HEK293 (cell line): ENCODE measurements around the gene CYP2D6.

Experiments used
- CTCF ChIA-PET: fragments of 350-600 bp; formaldehyde crosslinking; extraction: SDS; loops from one replicate; lab custom pipeline; 2021; ENCODE audit warnings: antibody characterized with exemption; lab: Yijun Ruan, JAX
- POLR2A ChIA-PET: fragments of 300-600 bp; formaldehyde crosslinking; extraction: SDS; loops from one replicate; lab custom pipeline; 2020; ENCODE audit warnings: antibody characterized with exemption, inconsistent platforms; lab: Yijun Ruan, JAX
- H3K27ac ChIP-seq: fragments of 200-500 bp; sonication (Bioruptor generic); 2 replicates; pipeline ENCODE4 v1.5.1; 2014; ENCODE audit warnings: low read depth, low read length, control low read depth, inconsistent platforms; ENCODE audit errors: extremely low read depth
- H3K36me3 ChIP-seq, 2 experiments: fragments of 200-500 bp in 1 of 2; sonication (Bioruptor generic) in 1 of 2; 1 replicate in 1 of 2; 2 replicates in 1 of 2; pipeline ENCODE4 v1.5.1; 2014 to 2017; ENCODE audit warnings: inconsistent platforms in 2 of 2, low read length in 2 of 2; ENCODE audit not compliant: control insufficient read depth in 2 of 2, insufficient read depth in 1 of 2
- H3K4me1 ChIP-seq: fragments of 200-500 bp; sonication (Bioruptor generic); 2 replicates; pipeline ENCODE4 v1.5.1; 2014; ENCODE audit warnings: mild to moderate bottlenecking, low read length, inconsistent platforms; ENCODE audit not compliant: control insufficient read depth, insufficient read depth
- H3K4me3 ChIP-seq: 2 replicates; pipeline ENCODE4 v1.5.1; 2011; ENCODE audit warnings: low read depth, mild to moderate bottlenecking, control low read depth, low read length, moderate library complexity
- H3K9me3 ChIP-seq: fragments of 200-500 bp; sonication (Bioruptor generic); 2 replicates; pipeline ENCODE4 v1.5.1; 2014; ENCODE audit warnings: low read depth, low read length, inconsistent platforms; ENCODE audit not compliant: control insufficient read depth, insufficient read depth
- EGR2 ChIP-seq: fragments of 450-650 bp; formaldehyde crosslinking; IDR thresholded peaks from 2 replicates; pipeline ENCODE4 v1.5.1; 2016; ENCODE audit warnings: low read depth, missing biosample characterization, missing genetic modification characterization
- GLI2 ChIP-seq: fragments of 450-650 bp; formaldehyde crosslinking; IDR thresholded peaks from 2 replicates; pipeline ENCODE4; 2017; ENCODE audit warnings: missing biosample characterization, missing genetic modification characterization, low read depth, borderline replicate concordance
- GLIS1 ChIP-seq: fragments of 450-650 bp; formaldehyde crosslinking; IDR thresholded peaks from 2 replicates; pipeline ENCODE4 v1.5.1; 2016; ENCODE audit warnings: missing biosample characterization, missing genetic modification characterization
- OSR2 ChIP-seq: fragments of 450-650 bp; formaldehyde crosslinking; IDR thresholded peaks from 2 replicates; pipeline ENCODE4 v1.5.1; 2016; ENCODE audit warnings: missing biosample characterization, missing genetic modification characterization
- SP7 ChIP-seq: fragments of 450-650 bp; formaldehyde crosslinking; IDR thresholded peaks from 2 replicates; pipeline ENCODE4 v1.5.1; 2016; ENCODE audit warnings: missing biosample characterization, missing genetic modification characterization
- ZBTB20 ChIP-seq: fragments of 450-650 bp; formaldehyde crosslinking; IDR thresholded peaks from 2 replicates; pipeline ENCODE4 v1.5.1; 2016; ENCODE audit warnings: missing biosample characterization, missing genetic modification characterization
- ZFHX2 ChIP-seq: fragments of 450-650 bp; formaldehyde crosslinking; conservative IDR thresholded peaks from 2 replicates; pipeline ENCODE4 v1.5.1; 2016; ENCODE audit warnings: missing biosample characterization, missing genetic modification characterization
- ZIC2 ChIP-seq: fragments of 450-650 bp; formaldehyde crosslinking; IDR thresholded peaks from 2 replicates; pipeline ENCODE4 v1.5.1; 2016; ENCODE audit warnings: missing biosample characterization, missing genetic modification characterization
- ZNF133 ChIP-seq: fragments of 450-650 bp; formaldehyde crosslinking; IDR thresholded peaks from 2 replicates; pipeline ENCODE4 v1.5.1; 2016; ENCODE audit warnings: missing biosample characterization, missing genetic modification characterization
- ZNF202 ChIP-seq: fragments of 450-650 bp; formaldehyde crosslinking; IDR thresholded peaks from 2 replicates; pipeline ENCODE4 v1.5.1; 2016; ENCODE audit warnings: missing biosample characterization, missing genetic modification characterization, borderline replicate concordance
- ZNF423 ChIP-seq: fragments of 450-650 bp; formaldehyde crosslinking; IDR thresholded peaks from 2 replicates; pipeline ENCODE4 v1.5.1; 2016; ENCODE audit warnings: missing biosample characterization, missing genetic modification characterization
- ZNF664 ChIP-seq: fragments of 450-650 bp; formaldehyde crosslinking; IDR thresholded peaks from 2 replicates; pipeline ENCODE4 v1.5.1; 2016; ENCODE audit warnings: missing biosample characterization, missing genetic modification characterization
- ZNF785 ChIP-seq: fragments of 450-650 bp; formaldehyde crosslinking; IDR thresholded peaks from 2 replicates; pipeline ENCODE4 v1.5.1; 2016; ENCODE audit warnings: missing biosample characterization, missing genetic modification characterization
- TF ChIP-seq, protein P1 (sequence below): fragments of 450-650 bp; formaldehyde crosslinking; IDR thresholded peaks from 2 replicates; pipeline ENCODE4 v1.5.1; 2016; ENCODE audit warnings: missing biosample characterization, missing genetic modification characterization
- TF ChIP-seq, protein P2 (sequence below): fragments of 450-650 bp; formaldehyde crosslinking; IDR thresholded peaks from 2 replicates; pipeline ENCODE4 v1.5.1; 2016; ENCODE audit warnings: missing biosample characterization, missing genetic modification characterization

The CYP2D6 gene

DNA sequence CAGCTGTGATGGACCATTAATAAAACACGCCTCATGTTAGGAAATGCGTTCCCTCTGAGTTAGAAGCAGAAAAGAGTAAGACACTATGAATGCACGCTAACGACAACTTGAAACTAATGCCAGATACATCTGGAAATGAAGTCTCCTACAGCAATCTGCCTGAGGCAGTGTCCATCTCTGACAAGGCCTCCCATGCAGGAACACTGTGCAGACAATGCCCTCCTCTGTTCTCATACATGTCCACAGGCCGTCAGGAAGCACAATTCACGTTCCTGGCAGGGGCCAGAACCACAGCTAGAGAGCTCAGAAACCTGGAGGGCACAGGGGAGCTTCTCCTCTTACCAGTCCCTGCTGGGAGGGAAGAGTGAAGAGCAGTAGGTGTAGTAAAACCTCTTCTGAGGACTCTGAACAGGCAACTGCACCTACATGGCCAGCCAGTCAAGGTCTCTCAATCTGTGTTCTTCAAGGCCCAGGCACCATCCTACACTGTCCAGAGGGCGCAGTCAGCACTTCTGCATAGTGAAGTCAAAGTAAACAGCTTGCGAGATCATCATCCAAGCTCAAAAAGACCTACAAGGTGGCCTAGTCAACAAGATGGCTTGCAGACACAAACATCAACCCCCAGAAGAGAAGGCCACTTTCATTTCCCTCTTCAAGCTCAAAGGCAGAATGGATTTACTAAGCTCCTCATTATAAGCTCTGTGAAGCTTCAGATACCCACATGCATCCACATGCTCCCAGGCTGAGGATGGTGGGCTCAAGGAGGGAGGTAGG, 41.5 kb upstream of the CYP2D6 start:
- H3K36me3 ChIP-seq = peaks cover 4 to 30% of the 10 kb centered on the region in 2 experiments; a peak in 2 of 3 replicates

GRCh38 chr22:42171417-42171816, 40.8 kb upstream of the CYP2D6 start:
- no peak overlapping the region for H3K4me3 ChIP-seq
- H3K36me3 ChIP-seq = peaks cover 4 to 34% of the 10 kb centered on the region in 2 experiments; a peak in 2 of 3 replicates
- H3K27ac ChIP-seq = no peak overlapping the region
- H3K4me1 ChIP-seq = peaks cover 11% of the 10 kb centered on the region
- ChIA-PET CTCF (interaction anchor here (0.8 to 3.6 kb wide), 5 partner anchors 12 to 272 kb away, joined by 3 to 30 read pairs (median 4); no protein-coding TSS in a partner anchor), POLR2A (no interaction called here)
- H3K9me3 ChIP-seq = no peaks in the 10 kb centered on the region
- TF ChIP-seq ZIC2 (peak; percentile 89), EGR2 (tag by site-specific recombination) (peak; percentile 52), ZNF133 (tag by site-specific recombination) (no peak), ZNF664 (peak; percentile 85), SP7 (tag by site-specific recombination) (peak; percentile 25; the same call in 1 of the 2 replicates), GLI2 (tag by site-specific recombination) (0 out of 2 replicates have a peak, but pooled peaks have one; percentile 42), ZFHX2 (tag by site-specific recombination) (peak; percentile 63), ZNF202 (tag by site-specific recombination) (no peak), OSR2 (tag by site-specific recombination) (peak; percentile 33; the same call in 1 of the 2 replicates)
- TF ChIP-seq, protein P1, sequence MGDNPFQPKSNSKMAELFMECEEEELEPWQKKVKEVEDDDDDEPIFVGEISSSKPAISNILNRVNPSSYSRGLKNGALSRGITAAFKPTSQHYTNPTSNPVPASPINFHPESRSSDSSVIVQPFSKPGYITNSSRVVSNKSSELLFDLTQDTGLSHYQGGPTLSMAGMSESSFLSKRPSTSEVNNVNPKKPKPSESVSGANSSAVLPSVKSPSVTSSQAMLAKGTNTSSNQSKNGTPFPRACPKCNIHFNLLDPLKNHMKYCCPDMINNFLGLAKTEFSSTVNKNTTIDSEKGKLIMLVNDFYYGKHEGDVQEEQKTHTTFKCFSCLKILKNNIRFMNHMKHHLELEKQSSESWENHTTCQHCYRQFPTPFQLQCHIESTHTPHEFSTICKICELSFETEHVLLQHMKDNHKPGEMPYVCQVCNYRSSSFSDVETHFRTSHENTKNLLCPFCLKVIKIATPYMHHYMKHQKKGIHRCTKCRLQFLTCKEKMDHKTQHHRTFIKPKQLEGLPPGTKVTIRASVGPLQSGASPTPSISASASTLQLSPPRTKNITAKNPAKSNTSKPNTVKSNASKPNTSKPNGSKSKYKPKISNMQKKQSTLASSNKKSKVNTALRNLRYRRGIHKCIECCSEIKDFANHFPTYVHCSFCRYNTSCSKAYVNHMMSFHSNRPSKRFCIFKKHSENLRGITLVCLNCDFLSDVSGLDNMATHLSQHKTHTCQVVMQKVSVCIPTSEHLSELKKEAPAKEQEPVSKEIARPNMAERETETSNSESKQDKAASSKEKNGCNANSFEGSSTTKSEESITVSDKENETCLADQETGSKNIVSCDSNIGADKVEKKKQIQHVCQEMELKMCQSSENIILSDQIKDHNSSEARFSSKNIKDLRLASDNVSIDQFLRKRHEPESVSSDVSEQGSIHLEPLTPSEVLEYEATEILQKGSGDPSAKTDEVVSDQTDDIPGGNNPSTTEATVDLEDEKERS (tag by site-specific recombination) = no peak

More for the DNA sequence above, 41.5 kb upstream of the CYP2D6 start:
- Histone ChIP-seq H3K27ac (no peak overlapping the region), H3K4me1 (peaks cover 11% of the 10 kb centered on the region), H3K9me3 (no peaks in the 10 kb centered on the region), H3K4me3 (no peak overlapping the region)
- ChIA-PET CTCF (interaction anchor here (0.6 to 3.6 kb wide), 9 partner anchors 12 to 442 kb away, joined by 3 to 30 read pairs (median 3); partner anchors contain the start of gene POLDIP3), POLR2A (interaction anchor here (0.6 kb wide), 1 partner anchor 27 kb away, joined by 3 read pairs; no protein-coding TSS in a partner anchor)
- TF ChIP-seq ZNF423 (tag by site-specific recombination) (no peak), ZIC2 (peak; percentile 12), ZBTB20 (tag by site-specific recombination) (peak; percentile 35; the same call in 1 of the 2 replicates), EGR2 (tag by site-specific recombination) (0 out of 2 replicates have a peak, but pooled peaks have one; percentile 7), GLIS1 (tag by site-specific recombination) (peak; percentile 69)
- TF ChIP-seq, protein P2, sequence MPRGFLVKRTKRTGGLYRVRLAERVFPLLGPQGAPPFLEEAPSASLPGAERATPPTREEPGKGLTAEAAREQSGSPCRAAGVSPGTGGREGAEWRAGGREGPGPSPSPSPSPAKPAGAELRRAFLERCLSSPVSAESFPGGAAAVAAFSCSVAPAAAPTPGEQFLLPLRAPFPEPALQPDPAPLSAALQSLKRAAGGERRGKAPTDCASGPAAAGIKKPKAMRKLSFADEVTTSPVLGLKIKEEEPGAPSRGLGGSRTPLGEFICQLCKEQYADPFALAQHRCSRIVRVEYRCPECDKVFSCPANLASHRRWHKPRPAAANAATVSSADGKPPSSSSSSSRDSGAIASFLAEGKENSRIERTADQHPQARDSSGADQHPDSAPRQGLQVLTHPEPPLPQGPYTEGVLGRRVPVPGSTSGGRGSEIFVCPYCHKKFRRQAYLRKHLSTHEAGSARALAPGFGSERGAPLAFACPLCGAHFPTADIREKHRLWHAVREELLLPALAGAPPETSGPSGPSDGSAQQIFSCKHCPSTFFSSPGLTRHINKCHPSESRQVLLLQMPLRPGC = no peak

- peaks cover 4 to 33% of the 10 kb centered on the region in 2 experiments; a peak in 2 of 3 replicates for H3K36me3 ChIP-seq
- ChIA-PET POLR2A (no interaction called here), CTCF (interaction anchor here (0.7 to 3.6 kb wide), 12 partner anchors 11 to 490 kb away, joined by 3 to 30 read pairs (median 3); no protein-coding TSS in a partner anchor)
- H3K4me3 ChIP-seq = no peak overlapping the region
- no peaks in the 10 kb centered on the region for H3K9me3 ChIP-seq
- H3K27ac ChIP-seq = no peak overlapping the region
- peaks cover 11% of the 10 kb centered on the region for H3K4me1 ChIP-seq
- no peak for TF ChIP-seq ZNF785
- peak; percentile 39 for TF ChIP-seq GLIS1 (tag by site-specific recombination)
These were observed 40.3 kb upstream of the CYP2D6 start for GRCh38 chr22:42170946-42171345.
